Thoracic aorta (tissue), 2 donors: Measurements from ENCODE around the gene SKA2. TPM values are rescaled to one million over a fixed set of nuclear protein-coding genes. Genes with fewer than 3 reads are reported as not detected.

Experiments
- ATAC-seq: fragments of 150-250 bp; one replicate; pipeline ENCODE4 v1.8.0; 2017; ENCODE audit warnings: low read depth; ENCODE audit not compliant: insufficient number of reproducible peaks, low FRiP score
- DNase-seq: peaks from one replicate; pipeline ENCODE4 v3.0.0-alpha.2; 2020; ENCODE audit warnings: low spot score
- H3K27ac ChIP-seq, 2 donors: fragments of 200-600 bp; sonication (generic); 1 replicate in 1 of 2; 2 replicates in 1 of 2; pipeline ENCODE4 v1.5.1; 2016; ENCODE audit warnings: mild to moderate bottlenecking in 2 of 2, moderate library complexity in 2 of 2
- H3K27me3 ChIP-seq: fragments of 200-600 bp; sonication (generic); replicated peaks from 2 replicates; pipeline ENCODE4 v1.6.0; 2016; ENCODE audit warnings: mild to moderate bottlenecking; ENCODE audit not compliant: insufficient read depth
- H3K36me3 ChIP-seq: fragments of 200-600 bp; sonication (generic); one replicate; pipeline ENCODE4 v1.5.1; 2016
- H3K4me1 ChIP-seq, 2 donors: fragments of 200-600 bp; sonication (generic); 1 replicate in 1 of 2; 2 replicates in 1 of 2; pipeline versions ENCODE4 v1.5.1 to v1.6.0; 2016; ENCODE audit warnings: low read depth in 2 of 2, mild to moderate bottlenecking in 1 of 2; ENCODE audit not compliant: control insufficient read depth in 1 of 2
- H3K4me3 ChIP-seq: fragments of 200-600 bp; sonication (generic); 2 replicates; pipeline ENCODE4 v1.5.1; 2016; ENCODE audit warnings: mild to moderate bottlenecking
- H3K9me3 ChIP-seq: fragments of 200-600 bp; sonication (generic); 2 replicates; pipeline ENCODE4 v1.5.1; 2016
- total RNA-seq, 2 donors: library from RNA; depleted of rRNA; stranded (reverse); fragments of >200 nt; gene quantifications; one replicate each; pipeline versions ENCODE4 v1.1.0 to v1.2.3, GENCODE V29; 2016
- TF ChIP-seq, protein P1 (sequence below): fragments of 200-600 bp; sonication (generic); IDR thresholded peaks from one replicate; pipeline ENCODE4 v1.5.1; 2019; ENCODE audit warnings: antibody characterized with exemption

SKA2 gene
- total RNA-seq, 2 donors from 2014 or later, result 28.4 to 39.2 TPM

DNA sequence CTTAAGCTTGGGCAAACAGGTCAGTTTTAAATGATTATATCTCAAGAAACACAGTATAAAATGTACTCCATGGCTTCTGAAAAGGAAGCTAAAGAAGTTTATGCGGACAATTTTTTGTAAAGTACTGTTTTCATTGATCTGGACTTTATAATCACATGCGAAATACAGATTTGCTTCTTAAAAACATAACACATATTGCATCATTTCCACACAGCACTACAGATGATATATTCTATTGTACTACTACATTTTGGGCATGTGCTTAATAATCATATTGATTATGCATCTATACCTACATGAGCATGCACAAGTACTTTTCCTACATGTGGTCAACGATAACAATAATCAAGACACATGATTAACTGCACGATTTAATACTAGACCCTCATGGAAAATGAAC, 70.8 kb downstream of the SKA2 start:
- ATAC-seq (no peak), DNase-seq (no peak)
- Histone ChIP-seq H3K27ac (no peak overlapping the region), H3K4me3 (no peak overlapping the region), H3K4me1 (no peaks in the 10 kb centered on the region), H3K36me3 (peaks cover 9% of the 10 kb centered on the region), H3K27me3 (no peaks in the 10 kb centered on the region), H3K9me3 (no peaks in the 10 kb centered on the region)
- TF ChIP-seq, protein P1, sequence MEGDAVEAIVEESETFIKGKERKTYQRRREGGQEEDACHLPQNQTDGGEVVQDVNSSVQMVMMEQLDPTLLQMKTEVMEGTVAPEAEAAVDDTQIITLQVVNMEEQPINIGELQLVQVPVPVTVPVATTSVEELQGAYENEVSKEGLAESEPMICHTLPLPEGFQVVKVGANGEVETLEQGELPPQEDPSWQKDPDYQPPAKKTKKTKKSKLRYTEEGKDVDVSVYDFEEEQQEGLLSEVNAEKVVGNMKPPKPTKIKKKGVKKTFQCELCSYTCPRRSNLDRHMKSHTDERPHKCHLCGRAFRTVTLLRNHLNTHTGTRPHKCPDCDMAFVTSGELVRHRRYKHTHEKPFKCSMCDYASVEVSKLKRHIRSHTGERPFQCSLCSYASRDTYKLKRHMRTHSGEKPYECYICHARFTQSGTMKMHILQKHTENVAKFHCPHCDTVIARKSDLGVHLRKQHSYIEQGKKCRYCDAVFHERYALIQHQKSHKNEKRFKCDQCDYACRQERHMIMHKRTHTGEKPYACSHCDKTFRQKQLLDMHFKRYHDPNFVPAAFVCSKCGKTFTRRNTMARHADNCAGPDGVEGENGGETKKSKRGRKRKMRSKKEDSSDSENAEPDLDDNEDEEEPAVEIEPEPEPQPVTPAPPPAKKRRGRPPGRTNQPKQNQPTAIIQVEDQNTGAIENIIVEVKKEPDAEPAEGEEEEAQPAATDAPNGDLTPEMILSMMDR, result no peak

DNA sequence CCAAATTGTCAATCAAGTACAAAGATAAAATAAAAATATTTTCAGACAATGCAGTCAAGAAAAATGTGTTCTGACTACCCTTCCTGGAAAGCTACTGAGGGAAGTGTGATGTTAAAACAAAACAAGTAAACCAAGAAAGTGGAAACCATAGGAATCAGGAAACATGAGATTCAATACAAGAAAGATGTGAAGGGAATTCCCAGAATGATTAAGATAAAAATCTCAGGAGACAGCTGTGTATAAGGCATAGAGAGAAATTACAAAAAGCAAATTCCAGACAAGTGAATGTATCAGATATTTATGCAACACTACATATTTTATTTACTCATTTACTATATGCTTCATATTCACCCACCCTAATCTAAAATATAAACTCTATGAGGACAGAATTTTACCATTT, 80.5 kb downstream of the SKA2 start:
- peaks cover 23% of the 10 kb centered on the region for H3K36me3 ChIP-seq
- no peaks in the 10 kb centered on the region for H3K27me3 ChIP-seq
- no peak overlapping the region for H3K27ac ChIP-seq
- TF ChIP-seq, protein P1, result no peak
- ATAC-seq (no peak), DNase-seq (no peak)
- no peaks in the 10 kb centered on the region for H3K4me1 ChIP-seq
- no peak overlapping the region for H3K4me3 ChIP-seq
- H3K9me3 ChIP-seq, result no peaks in the 10 kb centered on the region

- Histone ChIP-seq H3K27me3 (no peaks in the 10 kb centered on the region), H3K36me3 (peaks cover 22% of the 10 kb centered on the region), H3K9me3 (no peaks in the 10 kb centered on the region), H3K4me3 (no peak overlapping the region), H3K27ac (no peak overlapping the region), H3K4me1 (no peaks in the 10 kb centered on the region)
- ATAC-seq (no peak), DNase-seq (no peak)
- TF ChIP-seq, protein P1, result no peak
Measured at GRCh38 chr17:59073972-59074371, 81.0 kb downstream of the SKA2 start.

DNA sequence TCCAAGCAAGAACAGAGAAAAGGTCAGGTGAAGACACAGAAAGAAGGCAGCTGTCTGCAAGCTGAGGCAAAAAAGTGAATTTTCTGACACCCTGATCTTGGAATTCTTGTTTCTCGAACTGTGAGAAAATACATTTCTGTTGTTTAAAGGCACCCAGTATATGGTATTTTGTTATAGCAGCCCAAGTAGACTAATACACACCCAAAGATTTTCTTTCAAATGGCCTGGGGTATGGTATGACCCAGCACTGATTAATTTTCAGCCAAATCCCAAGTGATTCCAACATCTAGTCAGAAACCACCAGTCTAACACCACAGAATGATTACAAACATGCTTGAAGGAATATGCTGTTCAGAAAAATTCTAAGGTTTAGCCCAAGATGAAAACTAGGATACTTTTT, 85.1 kb downstream of the SKA2 start:
- no peak overlapping the region for H3K27ac ChIP-seq
- H3K27me3 ChIP-seq, result no peaks in the 10 kb centered on the region
- H3K4me1 ChIP-seq, result no peaks in the 10 kb centered on the region
- no peak for ATAC-seq
- H3K4me3 ChIP-seq, result no peak overlapping the region
- TF ChIP-seq, protein P1, result no peak
- H3K36me3 ChIP-seq, result peaks cover 17% of the 10 kb centered on the region
- DNase-seq, result no peak
- H3K9me3 ChIP-seq, result no peaks in the 10 kb centered on the region

DNA sequence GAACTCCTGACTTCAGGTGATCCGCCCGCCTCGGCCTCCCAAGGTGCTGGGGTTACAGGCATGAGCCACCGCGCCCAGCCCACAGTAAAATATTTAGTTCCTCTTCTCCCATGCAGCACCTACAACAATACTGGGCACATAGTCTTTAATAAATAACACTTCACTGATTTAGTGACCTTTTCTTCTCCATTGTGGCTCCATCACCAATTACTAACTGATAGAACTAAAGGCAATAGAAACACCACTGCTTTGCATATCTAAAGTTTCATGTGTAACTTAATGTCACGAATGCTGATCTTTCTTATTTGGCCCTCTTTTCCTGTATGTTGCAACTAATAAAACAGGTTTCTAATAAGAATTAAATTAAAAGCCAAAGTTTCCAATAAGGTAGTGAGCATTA, 87.2 kb downstream of the SKA2 start:
- Histone ChIP-seq H3K27me3 (no peaks in the 10 kb centered on the region), H3K4me3 (no peak overlapping the region), H3K36me3 (peaks cover 21% of the 10 kb centered on the region), H3K27ac (no peak overlapping the region), H3K9me3 (no peaks in the 10 kb centered on the region), H3K4me1 (no peaks in the 10 kb centered on the region)
- TF ChIP-seq, protein P1, result no peak
- no peak for ATAC-seq
- DNase-seq, result no peak
